Duodenal mucosa (tissue), 2 donors: ENCODE measurements around the gene RNU1-1.
"Not testable (repeated sequence)": the region's sequence is repeated elsewhere in the genome, so short reads cannot be mapped to it uniquely, and the experiment has no call there.

ENCODE experiments used
- H3K27ac ChIP-seq: one replicate; pipeline ENCODE4 v1.7.0; 2013; ENCODE audit warnings: low read depth, low read length
- H3K27me3 ChIP-seq, 2 donors: one replicate each; pipeline ENCODE4 v1.7.0; 2013; ENCODE audit warnings: low read length in 2 of 2, control low read depth in 1 of 2; ENCODE audit not compliant: insufficient read depth in 2 of 2, control insufficient read depth in 1 of 2
- H3K36me3 ChIP-seq, 2 donors: one replicate each; pipeline ENCODE4 v1.7.0; 2013; ENCODE audit warnings: low read length in 2 of 2, control low read depth in 1 of 2; ENCODE audit not compliant: insufficient read depth in 2 of 2, control insufficient read depth in 1 of 2
- H3K4me1 ChIP-seq, 2 donors: one replicate each; pipeline ENCODE4 v1.7.0; 2013; ENCODE audit warnings: low read length in 2 of 2, control low read depth in 1 of 2; ENCODE audit not compliant: insufficient read depth in 2 of 2, control insufficient read depth in 1 of 2
- H3K4me3 ChIP-seq, 2 donors: one replicate each; pipeline ENCODE4 v1.7.0; 2013; ENCODE audit warnings: low read length in 2 of 2, low read depth in 1 of 2
- H3K9ac ChIP-seq, 2 donors: one replicate each; pipeline ENCODE4 v1.7.0; 2013; ENCODE audit warnings: low read length in 2 of 2, low read depth in 1 of 2
- H3K9me3 ChIP-seq, 2 donors: one replicate each; pipeline ENCODE4 v1.7.0; 2013; ENCODE audit warnings: low read length in 2 of 2, control low read depth in 1 of 2; ENCODE audit not compliant: control insufficient read depth in 1 of 2

The RNU1-1 gene

GRCh38 chr1:16521679-16522078, 7.6 kb upstream of the RNU1-1 start:
- H3K27me3 ChIP-seq, H3K36me3 ChIP-seq, H3K27ac ChIP-seq, H3K4me1 ChIP-seq, H3K4me3 ChIP-seq, H3K9me3 ChIP-seq, H3K9ac ChIP-seq: not testable (repeated sequence)

GRCh38 chr1:16521288-16521583, 7.2 kb upstream of the RNU1-1 start:
- H3K27me3 ChIP-seq, result peaks cover 6 to 7% of the 10 kb centered on the region in 2 donors
- no peaks in the 10 kb centered on the region for H3K4me1 ChIP-seq
- no peak overlapping the region for H3K4me3 ChIP-seq
- H3K27ac ChIP-seq, result no peak overlapping the region
- H3K36me3 ChIP-seq, result no peaks in the 10 kb centered on the region
- no peak overlapping the region for H3K9ac ChIP-seq
- H3K9me3 ChIP-seq, result no peaks in the 10 kb centered on the region

GRCh38 chr1:16520435-16521287, 6.6 kb upstream of the RNU1-1 start:
- not testable (repeated sequence) for H3K9ac ChIP-seq, H3K36me3 ChIP-seq, H3K4me3 ChIP-seq, H3K4me1 ChIP-seq, H3K27ac ChIP-seq, H3K27me3 ChIP-seq, H3K9me3 ChIP-seq

GRCh38 chr1:16519255-16519951, 5.3 kb upstream of the RNU1-1 start:
- H3K36me3 ChIP-seq, H3K4me3 ChIP-seq, H3K27ac ChIP-seq, H3K9me3 ChIP-seq, H3K27me3 ChIP-seq, H3K9ac ChIP-seq, H3K4me1 ChIP-seq: not testable (repeated sequence)

- not testable (repeated sequence) for H3K4me1 ChIP-seq, H3K9me3 ChIP-seq, H3K4me3 ChIP-seq, H3K36me3 ChIP-seq, H3K27ac ChIP-seq, H3K9ac ChIP-seq, H3K27me3 ChIP-seq
These were observed 4.8 kb upstream of the RNU1-1 start for GRCh38 chr1:16518913-16519254.

- H3K27me3 ChIP-seq, H3K4me3 ChIP-seq, H3K4me1 ChIP-seq, H3K9ac ChIP-seq, H3K36me3 ChIP-seq, H3K9me3 ChIP-seq, H3K27ac ChIP-seq: not testable (repeated sequence)
These were observed 2.8 kb upstream of the RNU1-1 start for GRCh38 chr1:16516694-16517410.

- Histone ChIP-seq H3K27ac (peak overlapping the region; percentile 50), H3K4me3 (peak overlapping the region in 1 of 2 donors; percentile 21), H3K9ac (peak overlapping the region in 1 of 2 donors; percentile 33)
- not testable (repeated sequence) for H3K27me3 ChIP-seq, H3K9me3 ChIP-seq, H3K4me1 ChIP-seq, H3K36me3 ChIP-seq
These were observed 526 bp downstream of the RNU1-1 start for GRCh38 chr1:16513412-16514106.

GRCh38 chr1:16512624-16513411, 1.3 kb downstream of the RNU1-1 start:
- H3K27me3 ChIP-seq, H3K9ac ChIP-seq, H3K9me3 ChIP-seq, H3K4me3 ChIP-seq, H3K27ac ChIP-seq, H3K36me3 ChIP-seq, H3K4me1 ChIP-seq: not testable (repeated sequence)

- not testable (repeated sequence) for H3K4me3 ChIP-seq, H3K27me3 ChIP-seq, H3K27ac ChIP-seq, H3K9me3 ChIP-seq, H3K9ac ChIP-seq, H3K36me3 ChIP-seq, H3K4me1 ChIP-seq
These were observed 2.2 kb downstream of the RNU1-1 start for GRCh38 chr1:16511926-16512325.
